ENCODE measurements around the gene PDIA5. TPM values are rescaled to one million over a fixed set of nuclear protein-coding genes. Genes with fewer than 3 reads are reported as not detected.

PDIA5 gene
- polyA plus RNA-seq, 1 donor from 2014 or later, result 1.4 TPM

DNA sequence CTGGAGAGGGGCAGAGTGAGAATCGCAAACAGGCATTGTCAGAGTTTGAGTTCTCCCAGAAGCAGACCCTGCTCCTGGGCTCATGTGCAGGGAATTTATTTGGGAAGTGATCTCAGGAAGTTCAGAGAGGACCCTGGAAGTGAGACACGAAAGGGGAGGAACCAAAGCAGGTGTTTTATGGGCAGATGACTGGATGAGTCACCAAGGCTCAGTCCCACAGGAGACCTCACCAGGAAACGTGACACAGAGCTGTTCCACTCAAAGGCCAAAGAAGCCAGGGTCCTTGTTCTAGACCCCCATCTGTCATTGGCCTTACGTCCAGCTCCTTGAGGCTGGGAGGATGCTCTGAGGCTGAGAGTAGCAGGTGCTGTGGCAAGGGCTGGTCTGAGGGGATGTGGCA, 91.5 kb downstream of the PDIA5 start:
- no peaks in the 10 kb centered on the region for H3K36me3 ChIP-seq (ENCODE audit: insufficient read depth, low read length)

DNA sequence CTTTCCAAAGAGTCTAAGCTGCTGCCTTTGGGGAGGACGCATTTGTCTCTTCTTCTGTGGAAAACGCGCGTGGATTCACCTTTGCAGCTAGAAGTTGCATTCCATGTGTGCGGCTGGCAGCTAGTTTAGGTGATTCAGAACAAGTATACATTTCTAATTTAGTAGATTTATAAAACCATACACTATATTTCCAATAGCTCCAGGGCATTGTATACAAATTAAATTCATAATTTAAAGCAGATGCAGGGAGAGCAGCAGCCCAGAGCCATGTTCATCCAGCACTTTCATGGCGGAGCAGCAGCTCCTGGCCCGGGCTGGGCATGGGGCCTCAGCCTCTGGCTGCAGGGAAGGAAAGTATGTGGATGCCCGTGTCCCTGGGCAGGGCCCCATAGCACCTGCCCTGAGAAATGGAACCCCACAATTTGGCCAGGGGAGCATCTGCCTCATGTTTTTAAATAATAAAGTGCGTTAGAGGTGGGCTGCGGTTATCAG, 92.1 kb downstream of the PDIA5 start:
- H2AFZ ChIP-seq (ENCODE audit: low read depth, low read length), result no peak overlapping the region
- H3K79me2 ChIP-seq (replicated peaks; ENCODE audit: insufficient read depth, low read length), result no peaks in the 10 kb centered on the region
- no peak overlapping the region for H3K4me3 ChIP-seq (ENCODE audit: low read length)
- TF ChIP-seq TAF1 (IDR thresholded peaks at IDR 0.05; ENCODE audit: low read depth) (no peak), EP300 (conservative IDR thresholded peaks at IDR 0.05; ENCODE audit: poor library complexity, severe bottlenecking) (no peak), RAD21 (conservative IDR thresholded peaks at IDR 0.05) (no peak), POLR2AphosphoS5 (IDR thresholded peaks at IDR 0.05) (no peak), EZH2 (IDR thresholded peaks at IDR 0.05; ENCODE audit: borderline replicate concordance, insufficient read depth, low read length, poor library complexity, severe bottlenecking) (no peak), MXI1 (conservative IDR thresholded peaks at IDR 0.05; ENCODE audit: poor library complexity, severe bottlenecking) (no peak), SMC3 (conservative IDR thresholded peaks at IDR 0.05; ENCODE audit: poor library complexity) (no peak)
- TF ChIP-seq, protein P1, sequence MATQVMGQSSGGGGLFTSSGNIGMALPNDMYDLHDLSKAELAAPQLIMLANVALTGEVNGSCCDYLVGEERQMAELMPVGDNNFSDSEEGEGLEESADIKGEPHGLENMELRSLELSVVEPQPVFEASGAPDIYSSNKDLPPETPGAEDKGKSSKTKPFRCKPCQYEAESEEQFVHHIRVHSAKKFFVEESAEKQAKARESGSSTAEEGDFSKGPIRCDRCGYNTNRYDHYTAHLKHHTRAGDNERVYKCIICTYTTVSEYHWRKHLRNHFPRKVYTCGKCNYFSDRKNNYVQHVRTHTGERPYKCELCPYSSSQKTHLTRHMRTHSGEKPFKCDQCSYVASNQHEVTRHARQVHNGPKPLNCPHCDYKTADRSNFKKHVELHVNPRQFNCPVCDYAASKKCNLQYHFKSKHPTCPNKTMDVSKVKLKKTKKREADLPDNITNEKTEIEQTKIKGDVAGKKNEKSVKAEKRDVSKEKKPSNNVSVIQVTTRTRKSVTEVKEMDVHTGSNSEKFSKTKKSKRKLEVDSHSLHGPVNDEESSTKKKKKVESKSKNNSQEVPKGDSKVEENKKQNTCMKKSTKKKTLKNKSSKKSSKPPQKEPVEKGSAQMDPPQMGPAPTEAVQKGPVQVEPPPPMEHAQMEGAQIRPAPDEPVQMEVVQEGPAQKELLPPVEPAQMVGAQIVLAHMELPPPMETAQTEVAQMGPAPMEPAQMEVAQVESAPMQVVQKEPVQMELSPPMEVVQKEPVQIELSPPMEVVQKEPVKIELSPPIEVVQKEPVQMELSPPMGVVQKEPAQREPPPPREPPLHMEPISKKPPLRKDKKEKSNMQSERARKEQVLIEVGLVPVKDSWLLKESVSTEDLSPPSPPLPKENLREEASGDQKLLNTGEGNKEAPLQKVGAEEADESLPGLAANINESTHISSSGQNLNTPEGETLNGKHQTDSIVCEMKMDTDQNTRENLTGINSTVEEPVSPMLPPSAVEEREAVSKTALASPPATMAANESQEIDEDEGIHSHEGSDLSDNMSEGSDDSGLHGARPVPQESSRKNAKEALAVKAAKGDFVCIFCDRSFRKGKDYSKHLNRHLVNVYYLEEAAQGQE (IDR thresholded peaks at IDR 0.05; ENCODE audit: borderline replicate concordance), result no peak
- no peak overlapping the region for H3K27ac ChIP-seq (ENCODE audit: low read length)
- no peaks in the 10 kb centered on the region for H4K20me1 ChIP-seq (ENCODE audit: insufficient read depth)
- no peaks in the 10 kb centered on the region for H3K9me3 ChIP-seq (ENCODE audit: low read length)
- H3K9me2 ChIP-seq (ENCODE audit: insufficient read depth, low read length), result no peaks in the 10 kb centered on the region
- no peak overlapping the region for H3K9ac ChIP-seq (ENCODE audit: low read length)
- no peaks in the 10 kb centered on the region for H3F3A ChIP-seq (ENCODE audit: insufficient read depth, low read length, poor library complexity, severe bottlenecking)
- H3K36me3 ChIP-seq (ENCODE audit: insufficient read depth, low read length), result no peaks in the 10 kb centered on the region
- H3K4me2 ChIP-seq (ENCODE audit: low read length), result no peak overlapping the region
- no peaks in the 10 kb centered on the region for H3K27me3 ChIP-seq (ENCODE audit: insufficient read depth, low read depth, low read length)

More for the DNA sequence above, 91.5 kb downstream of the PDIA5 start:
- no peaks in the 10 kb centered on the region for H4K20me1 ChIP-seq (ENCODE audit: insufficient read depth)
- no peak overlapping the region for H3K9ac ChIP-seq (ENCODE audit: low read length)
- no peaks in the 10 kb centered on the region for H3K27me3 ChIP-seq (ENCODE audit: insufficient read depth, low read depth, low read length)
- no peak overlapping the region for H2AFZ ChIP-seq (ENCODE audit: low read depth, low read length)
- H3K27ac ChIP-seq (ENCODE audit: low read length), result no peak overlapping the region
- H3K9me2 ChIP-seq (ENCODE audit: insufficient read depth, low read length), result no peaks in the 10 kb centered on the region
- no peaks in the 10 kb centered on the region for H3F3A ChIP-seq (ENCODE audit: insufficient read depth, low read length, poor library complexity, severe bottlenecking)
- H3K79me2 ChIP-seq (replicated peaks; ENCODE audit: insufficient read depth, low read length), result no peaks in the 10 kb centered on the region
- TF ChIP-seq EP300 (conservative IDR thresholded peaks at IDR 0.05; ENCODE audit: poor library complexity, severe bottlenecking), result no peak
- TF ChIP-seq EZH2 (IDR thresholded peaks at IDR 0.05; ENCODE audit: borderline replicate concordance, insufficient read depth, low read length, poor library complexity, severe bottlenecking), result no peak
- TF ChIP-seq POLR2AphosphoS5 (IDR thresholded peaks at IDR 0.05), result no peak
- TF ChIP-seq, protein P2, sequence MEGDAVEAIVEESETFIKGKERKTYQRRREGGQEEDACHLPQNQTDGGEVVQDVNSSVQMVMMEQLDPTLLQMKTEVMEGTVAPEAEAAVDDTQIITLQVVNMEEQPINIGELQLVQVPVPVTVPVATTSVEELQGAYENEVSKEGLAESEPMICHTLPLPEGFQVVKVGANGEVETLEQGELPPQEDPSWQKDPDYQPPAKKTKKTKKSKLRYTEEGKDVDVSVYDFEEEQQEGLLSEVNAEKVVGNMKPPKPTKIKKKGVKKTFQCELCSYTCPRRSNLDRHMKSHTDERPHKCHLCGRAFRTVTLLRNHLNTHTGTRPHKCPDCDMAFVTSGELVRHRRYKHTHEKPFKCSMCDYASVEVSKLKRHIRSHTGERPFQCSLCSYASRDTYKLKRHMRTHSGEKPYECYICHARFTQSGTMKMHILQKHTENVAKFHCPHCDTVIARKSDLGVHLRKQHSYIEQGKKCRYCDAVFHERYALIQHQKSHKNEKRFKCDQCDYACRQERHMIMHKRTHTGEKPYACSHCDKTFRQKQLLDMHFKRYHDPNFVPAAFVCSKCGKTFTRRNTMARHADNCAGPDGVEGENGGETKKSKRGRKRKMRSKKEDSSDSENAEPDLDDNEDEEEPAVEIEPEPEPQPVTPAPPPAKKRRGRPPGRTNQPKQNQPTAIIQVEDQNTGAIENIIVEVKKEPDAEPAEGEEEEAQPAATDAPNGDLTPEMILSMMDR (IDR thresholded peaks at IDR 0.05; ENCODE audit: poor library complexity, severe bottlenecking), result no peak
- TF ChIP-seq TAF1 (IDR thresholded peaks at IDR 0.05; ENCODE audit: low read depth), result no peak
- no peak for TF ChIP-seq RAD21 (conservative IDR thresholded peaks at IDR 0.05)
- TF ChIP-seq SMC3 (conservative IDR thresholded peaks at IDR 0.05; ENCODE audit: poor library complexity), result no peak
- no peak overlapping the region for H3K4me2 ChIP-seq (ENCODE audit: low read length)
- H3K9me3 ChIP-seq (ENCODE audit: low read length), result no peaks in the 10 kb centered on the region
- H3K4me3 ChIP-seq (ENCODE audit: low read length), result no peak overlapping the region
